GM10266 (cell line): Measurements from ENCODE around the gene POGLUT2.

Experiments used
- DNase-seq: peaks from one replicate; pipeline ENCODE4 v3.0.0; 2012; ENCODE audit errors: extremely low spot score
- CTCF ChIP-seq: IDR thresholded peaks from 2 replicates; pipeline ENCODE4 v1.5.1; 2012; ENCODE audit warnings: mild to moderate bottlenecking, low read depth; ENCODE audit not compliant: control insufficient read depth, insufficient read depth; ENCODE audit errors: missing control alignments

Gene POGLUT2

GRCh38 chr13:102773441-102774213 is 25.1 kb downstream of the POGLUT2 start, which contains the start of gene TEX30:
TEX30 (minus strand) TSS chr13:102773786; CDS start chr13:102770026, 3,760 bp downstream.
- TF ChIP-seq CTCF = peak; percentile 7
- DNase-seq = peak; percentile 92

GRCh38 chr13:102772042-102772425 is 26.7 kb downstream of the POGLUT2 start:
- TF ChIP-seq CTCF = no peak
- DNase-seq = no peak

GRCh38 chr13:102771298-102772041 is 27.3 kb downstream of the POGLUT2 start:
- TF ChIP-seq CTCF = no peak
- DNase-seq = no peak

GRCh38 chr13:102770435-102770834 is 28.3 kb downstream of the POGLUT2 start:
- DNase-seq = no peak
- no peak for TF ChIP-seq CTCF

GRCh38 chr13:102769679-102770078 is 29.1 kb downstream of the POGLUT2 start:
- no peak for TF ChIP-seq CTCF
- DNase-seq = no peak

GRCh38 chr13:102768909-102769308 is 29.9 kb downstream of the POGLUT2 start:
- no peak for TF ChIP-seq CTCF
- no peak for DNase-seq

- DNase-seq = no peak
- TF ChIP-seq CTCF = no peak
Observed at GRCh38 chr13:102763741-102764140, 35.0 kb downstream of the POGLUT2 start.
